Measurements from ENCODE around the gene LRRC55.

Gene LRRC55

GRCh38 chr11:57181678-57182305 is at the start of gene LRRC55:
TSS of gene LRRC55 (plus strand) at chr11:57181953. CDS start at chr11:57182023, 70 bp downstream.
- no peak for DNase-seq

- no peak for DNase-seq
Measured at GRCh38 chr11:57133366-57134038, 48.3 kb upstream of the LRRC55 start.

GRCh38 chr11:57134284-57134683 is 47.5 kb upstream of the LRRC55 start:
- DNase-seq, result no peak

- no peak for DNase-seq
Measured at GRCh38 chr11:57135020-57135751, 46.6 kb upstream of the LRRC55 start.

GRCh38 chr11:57140568-57140967 is 41.2 kb upstream of the LRRC55 start:
- no peak for DNase-seq

- DNase-seq, result no peak
Measured at GRCh38 chr11:57143459-57143858, 38.3 kb upstream of the LRRC55 start.

GRCh38 chr11:57144075-57144474 is 37.7 kb upstream of the LRRC55 start:
- DNase-seq, result no peak

GRCh38 chr11:57144531-57145320 is 37.0 kb upstream of the LRRC55 start:
- DNase-seq, result no peak

- DNase-seq, result no peak
Measured at GRCh38 chr11:57146301-57146700, 35.5 kb upstream of the LRRC55 start.

GRCh38 chr11:57148621-57149020 is 33.1 kb upstream of the LRRC55 start:
- no peak for DNase-seq

- DNase-seq, result no peak
Measured at GRCh38 chr11:57150454-57150917, 31.3 kb upstream of the LRRC55 start.

- no peak for DNase-seq
Measured at GRCh38 chr11:57152134-57152533, 29.6 kb upstream of the LRRC55 start.

- no peak for DNase-seq
Measured at GRCh38 chr11:57153448-57153847, 28.3 kb upstream of the LRRC55 start.

- no peak for DNase-seq
Measured at GRCh38 chr11:57154739-57155138, 27.0 kb upstream of the LRRC55 start.

GRCh38 chr11:57155400-57155799 is 26.4 kb upstream of the LRRC55 start:
- peak in 1 of 2 experiments; percentile 14 for DNase-seq

GRCh38 chr11:57155838-57156607 is 25.7 kb upstream of the LRRC55 start:
- peak in 1 of 2 experiments; percentile 56 for DNase-seq

- no peak for DNase-seq
Measured at GRCh38 chr11:57156928-57157327, 24.8 kb upstream of the LRRC55 start.

GRCh38 chr11:57157624-57158023 is 24.1 kb upstream of the LRRC55 start:
- DNase-seq, result no peak

GRCh38 chr11:57158180-57158579 is 23.6 kb upstream of the LRRC55 start:
- DNase-seq, result no peak

- no peak for DNase-seq
Measured at GRCh38 chr11:57158599-57158998, 23.2 kb upstream of the LRRC55 start.

GRCh38 chr11:57160665-57161064 is 21.1 kb upstream of the LRRC55 start:
- DNase-seq, result no peak

GRCh38 chr11:57161351-57161750 is 20.4 kb upstream of the LRRC55 start:
- no peak for DNase-seq

Measured in NCI-H526 (cell line).